Activated naive CD4-positive, alpha-beta T cell (primary cell): ENCODE data around the gene CIB4.
"Not testable (repeated sequence)": the region's sequence is repeated elsewhere in the genome, so short reads cannot be mapped to it uniquely, and the experiment has no call there.

Source experiments
- DNase-seq, 4 experiments: peaks; one replicate each; lab custom pipeline; 2025; lab: John Stamatoyannopoulos, UW

Gene CIB4

GRCh38 chr2:26666671-26667070 is 25.5 kb upstream of the CIB4 start:
- DNase-seq, result no peak

GRCh38 chr2:26665296-26665695 is 24.1 kb upstream of the CIB4 start:
- not testable (repeated sequence) for DNase-seq

GRCh38 chr2:26660363-26660962 is 19.3 kb upstream of the CIB4 start:
- DNase-seq, result no peak

DNA sequence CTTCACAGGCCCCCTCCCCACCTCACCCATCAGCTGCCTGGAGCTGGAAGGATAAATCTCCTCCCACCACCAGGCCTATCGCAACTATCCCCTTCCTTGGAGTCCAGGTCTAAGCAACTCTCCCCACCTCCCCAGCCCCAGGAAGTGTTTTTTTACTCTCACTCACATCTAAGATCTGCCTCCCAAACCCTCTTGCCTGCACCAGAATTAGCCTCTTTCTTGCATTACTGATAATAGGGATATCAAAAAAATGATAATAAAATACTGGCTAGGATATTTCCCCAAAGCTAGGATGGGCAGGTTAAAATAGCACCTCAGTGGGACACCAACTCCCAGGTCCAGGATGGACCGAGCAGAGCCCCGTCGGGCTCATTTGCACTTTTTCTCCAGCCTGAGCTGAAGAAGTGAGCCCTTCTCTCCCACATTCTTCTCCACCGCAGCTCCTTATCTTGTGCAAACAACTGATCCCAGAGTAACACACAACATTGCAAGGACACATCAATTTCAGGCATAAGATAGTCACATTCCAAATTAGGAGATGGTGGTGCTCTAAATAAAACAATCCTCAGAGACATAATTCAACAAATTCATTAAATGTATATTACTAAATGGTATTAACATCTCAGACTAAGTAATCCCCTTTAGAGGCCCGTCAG is 17.7 kb upstream of the CIB4 start:
- DNase-seq, result no peak

GRCh38 chr2:26657265-26657664 is 16.1 kb upstream of the CIB4 start:
- DNase-seq, result no peak

DNA sequence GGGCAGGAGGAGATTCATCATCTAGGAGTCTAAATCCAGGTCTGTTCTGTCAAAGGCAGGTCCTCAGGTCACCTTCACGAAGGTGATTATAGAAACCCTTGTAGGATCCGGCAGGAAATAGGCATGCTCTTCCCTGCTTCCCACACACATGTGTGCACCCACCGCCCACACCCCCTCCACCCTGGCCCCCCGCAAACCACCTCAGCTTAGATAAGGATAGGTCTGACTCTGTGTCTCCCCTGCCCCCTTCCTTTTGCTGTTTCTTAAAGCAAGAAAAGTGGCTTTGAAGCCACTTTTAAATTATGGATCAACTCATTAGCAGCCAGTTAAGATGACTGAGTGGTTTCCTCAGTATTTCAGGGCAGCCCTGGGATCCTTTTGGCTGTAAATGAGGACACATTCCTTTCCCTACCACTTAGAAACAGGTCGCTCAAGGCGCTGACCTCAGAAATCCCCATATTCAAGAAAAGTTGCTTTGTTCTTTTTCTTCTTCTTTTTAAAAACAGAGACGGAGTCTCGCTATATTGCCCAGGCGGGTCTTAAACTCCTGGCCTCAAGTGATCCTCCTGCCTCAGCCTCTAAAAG is 14.5 kb upstream of the CIB4 start:
- DNase-seq, result no peak

DNA sequence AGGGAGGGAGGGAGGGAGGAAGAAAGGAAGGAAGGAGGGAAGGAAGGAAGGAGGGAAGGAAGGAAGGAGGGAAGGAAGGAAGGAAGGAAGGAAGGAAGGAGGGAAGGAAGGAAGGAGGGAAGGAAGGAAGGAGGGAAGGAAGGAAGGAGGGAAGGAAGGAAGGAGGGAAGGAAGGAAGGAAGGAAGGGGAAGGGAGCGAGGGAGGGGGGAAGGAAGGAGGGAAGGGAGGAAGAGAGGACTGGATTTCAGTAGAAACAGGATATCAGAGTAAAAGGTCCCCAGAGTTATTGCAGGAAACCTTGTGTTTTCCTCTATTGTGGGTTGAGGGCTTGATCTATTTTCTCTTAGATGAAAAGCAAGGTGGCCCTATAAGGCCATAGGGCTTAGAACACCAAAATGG is 14.0 kb upstream of the CIB4 start:
- DNase-seq, result not testable (repeated sequence)

GRCh38 chr2:26654061-26654340 is 12.8 kb upstream of the CIB4 start:
- DNase-seq, result no peak

GRCh38 chr2:26653207-26654060 is 12.3 kb upstream of the CIB4 start:
- DNase-seq, result no peak

DNA sequence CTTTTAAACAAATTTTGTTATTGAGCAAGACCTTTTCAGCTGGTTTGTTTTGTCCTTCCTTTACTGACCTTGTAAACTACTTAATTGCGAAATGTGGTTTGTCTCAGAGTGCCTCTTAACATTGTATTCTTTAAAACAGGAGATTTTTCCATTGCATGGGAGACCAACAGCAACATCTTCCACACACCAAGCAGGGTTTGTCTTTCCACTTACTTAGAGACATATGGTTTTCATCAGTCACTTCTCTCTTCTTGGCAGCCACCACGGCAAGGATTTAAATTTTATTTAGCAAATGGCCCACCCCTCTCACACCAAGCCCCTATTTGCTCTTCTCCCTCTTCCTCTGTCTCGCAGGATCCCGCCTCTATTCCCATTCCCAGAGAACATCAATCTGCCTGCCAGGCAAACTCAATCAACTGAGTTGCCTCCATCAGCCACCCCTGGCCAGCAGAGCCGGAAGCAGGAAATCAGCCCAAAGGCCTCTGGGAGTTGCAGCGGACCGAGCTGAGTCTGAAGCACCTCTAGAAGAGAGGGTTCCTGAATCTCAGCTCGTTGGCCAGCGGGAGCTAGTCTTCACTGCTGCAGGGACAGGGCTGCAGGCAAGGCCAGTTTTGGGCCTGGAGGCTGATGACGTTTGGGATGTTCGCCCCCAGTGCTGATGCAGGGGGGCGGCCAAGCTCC is 11.3 kb upstream of the CIB4 start:
- DNase-seq, result no peak

GRCh38 chr2:26651799-26652198 is 10.6 kb upstream of the CIB4 start:
- no peak for DNase-seq

GRCh38 chr2:26651470-26651771 is 10.3 kb upstream of the CIB4 start:
- no peak for DNase-seq

DNA sequence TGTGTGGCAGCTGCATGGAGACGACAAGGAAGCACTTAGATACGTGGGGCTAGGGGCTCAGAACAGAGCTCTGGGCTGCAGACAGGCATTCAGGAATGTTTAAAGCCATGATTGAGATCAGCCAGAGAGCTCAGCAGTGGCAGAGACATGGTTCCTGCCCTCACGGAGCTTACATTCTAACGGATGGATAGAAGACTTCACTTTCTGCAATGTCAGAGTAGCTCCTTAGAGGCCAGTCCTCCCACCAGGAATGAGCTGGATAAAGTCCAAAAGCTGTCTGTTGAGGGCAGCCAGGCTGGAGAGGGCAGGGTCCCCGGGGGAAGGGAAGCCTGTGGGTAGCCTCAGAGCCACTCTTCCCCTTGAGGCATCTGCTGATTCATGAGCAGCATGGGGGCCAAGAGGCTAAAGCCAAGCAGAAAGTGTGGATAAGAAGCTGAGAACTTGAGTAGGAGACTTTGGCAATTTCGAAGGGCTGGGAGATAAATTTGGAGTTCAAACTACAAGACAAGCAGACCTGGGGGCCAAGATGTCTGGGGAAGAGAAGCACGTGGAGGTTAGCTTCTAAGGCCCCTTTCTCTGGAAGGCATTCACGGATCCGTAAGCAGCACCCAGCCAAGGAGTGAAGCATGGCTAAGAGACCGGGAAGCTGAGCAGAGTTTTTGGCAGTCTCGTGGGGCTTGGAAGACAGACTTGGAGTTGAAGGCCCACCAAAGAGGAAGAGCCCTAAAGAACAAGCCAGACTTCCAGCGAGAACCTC is 9.7 kb upstream of the CIB4 start:
- no peak for DNase-seq

GRCh38 chr2:26649992-26650712 is 9.0 kb upstream of the CIB4 start:
- no peak for DNase-seq

DNA sequence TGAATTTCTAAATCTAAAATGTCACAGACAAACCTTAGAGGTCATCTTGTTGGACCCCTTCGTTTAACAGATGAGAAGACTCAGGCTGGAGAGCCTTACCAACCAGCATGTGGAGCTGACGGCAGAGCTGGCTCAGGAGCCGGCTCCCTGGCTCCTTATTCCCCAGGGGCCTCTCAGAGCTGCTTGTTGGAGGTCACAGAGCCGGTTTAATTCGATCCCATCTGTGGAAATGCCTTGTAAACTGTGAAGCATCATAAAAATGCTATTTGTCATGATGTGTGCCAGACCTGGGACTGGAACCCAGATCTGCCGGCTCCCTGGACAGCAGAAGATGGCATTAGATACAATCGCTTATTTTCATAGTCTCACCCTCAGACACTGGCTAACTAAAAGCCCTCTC is 8.2 kb upstream of the CIB4 start:
- no peak for DNase-seq

DNA sequence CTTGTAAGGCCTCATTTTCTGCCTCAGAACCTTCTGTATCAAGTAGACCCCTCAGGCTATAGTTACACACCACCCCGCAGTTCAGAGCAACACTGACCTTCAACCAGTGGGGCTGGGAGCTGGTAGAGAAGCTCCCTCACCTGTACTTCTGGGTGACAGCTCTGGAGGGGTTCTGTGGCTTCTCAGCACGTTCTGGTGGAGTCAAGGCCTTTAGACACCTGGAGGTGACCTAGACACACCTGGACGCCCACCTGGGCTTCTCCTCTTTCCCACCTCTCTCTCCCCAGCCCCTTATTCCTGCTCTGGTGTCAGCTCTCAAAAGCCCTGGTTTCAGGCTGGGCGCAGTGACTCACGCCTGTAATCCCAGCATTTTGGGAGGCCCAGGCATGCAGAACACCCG is 7.3 kb upstream of the CIB4 start:
- no peak for DNase-seq

GRCh38 chr2:26647981-26648380 is 6.8 kb upstream of the CIB4 start:
- DNase-seq, result no peak

DNA sequence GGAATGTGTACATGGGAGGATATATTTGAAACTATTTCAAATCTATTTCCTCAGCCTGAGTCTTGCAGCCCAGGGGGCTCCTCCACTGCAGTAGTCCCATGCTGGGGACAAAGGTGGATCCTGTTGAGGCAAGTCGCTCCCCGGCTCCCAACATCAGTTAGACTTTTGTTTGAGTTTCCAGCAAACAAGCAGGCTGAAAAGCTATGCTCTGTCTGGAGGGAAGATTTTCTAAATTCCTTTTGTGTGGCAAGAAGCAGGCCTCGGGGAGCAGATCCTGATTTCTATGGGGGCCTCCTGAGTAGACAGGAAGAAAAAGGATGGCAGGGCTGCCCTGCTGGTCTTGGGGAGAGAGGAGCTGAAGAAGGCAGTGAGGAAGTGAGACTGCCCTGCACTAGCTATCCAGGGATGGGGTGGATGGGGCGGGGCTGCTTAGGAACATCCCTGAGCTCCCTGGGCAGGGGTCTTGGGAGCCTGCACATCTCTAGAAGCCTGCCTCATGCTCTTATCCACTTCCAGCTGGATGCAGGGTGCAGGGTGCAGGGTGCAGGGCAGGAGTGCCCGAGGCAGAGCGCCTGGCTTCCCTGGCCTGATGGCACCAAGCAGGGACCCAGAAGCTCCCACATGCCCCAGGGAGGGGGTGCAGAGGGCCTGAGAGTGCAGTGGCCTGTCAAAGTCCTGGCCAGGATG is 6.0 kb upstream of the CIB4 start:
- no peak for DNase-seq

- no peak for DNase-seq
Measured at GRCh38 chr2:26645762-26646161, 4.6 kb upstream of the CIB4 start.

GRCh38 chr2:26644188-26644835 is 3.1 kb upstream of the CIB4 start:
- no peak for DNase-seq
